A673 (cell line): Measurements from ENCODE around the gene MGMT. TPM values are rescaled to one million over a fixed set of nuclear protein-coding genes. Genes with fewer than 3 reads are reported as not detected.

Experiments
- BruUV-seq: library from RNA; stranded (reverse); fragments of 400-500 nt; replicated peaks from 2 replicates; lab custom pipeline; 2021; lab: Mats Ljungman, UMichigan
- CTCF ChIA-PET: fragments of 300-600 bp; sonication (Branson Sonifier 250); formaldehyde crosslinking; loops from one replicate; lab custom pipeline; 2022; ENCODE audit warnings: antibody characterized with exemption; lab: Charles Lee
- POLR2A ChIA-PET: fragments of 300-600 bp; sonication (Branson Sonifier 250); formaldehyde crosslinking; loops from one replicate; lab custom pipeline; 2022; ENCODE audit warnings: antibody characterized with exemption; ENCODE audit not compliant: low non-redundant PET; lab: Charles Lee
- DNase-seq: peaks from one replicate; pipeline ENCODE4 v3.0.0-alpha.2; 2015; ENCODE audit warnings: low spot score
- H3K27ac ChIP-seq: fragments of 200-600 bp; sonication (generic); 2 replicates; pipeline ENCODE4 v1.5.1; 2016; ENCODE audit warnings: mixed run types, low read depth, mild to moderate bottlenecking, mixed read lengths, antibody characterized with exemption, low read length; ENCODE audit not compliant: poor library complexity, severe bottlenecking
- H3K27me3 ChIP-seq: fragments of 200-600 bp; sonication (generic); replicated peaks from 2 replicates; pipeline ENCODE4 v1.6.1; 2017; ENCODE audit warnings: mixed run types, low read depth, mild to moderate bottlenecking, mixed read lengths, antibody characterized with exemption, low read length; ENCODE audit not compliant: insufficient read depth, poor library complexity
- H3K36me3 ChIP-seq: fragments of 200-600 bp; sonication (generic); 2 replicates; pipeline ENCODE4 v1.6.1; 2016; ENCODE audit warnings: mixed run types, mild to moderate bottlenecking, mixed read lengths, antibody characterized with exemption, low read length; ENCODE audit not compliant: insufficient read depth, poor library complexity, severe bottlenecking
- H3K4me1 ChIP-seq: fragments of 200-600 bp; sonication (generic); 2 replicates; pipeline ENCODE4 v1.6.1; 2017; ENCODE audit warnings: mixed run types, mild to moderate bottlenecking, mixed read lengths, antibody characterized with exemption, low read length; ENCODE audit not compliant: insufficient read depth, poor library complexity, severe bottlenecking
- H3K4me3 ChIP-seq: fragments of 200-600 bp; sonication (generic); 2 replicates; pipeline ENCODE4 v1.5.1; 2016; ENCODE audit warnings: low read depth, mixed run types, mild to moderate bottlenecking, mixed read lengths, low read length; ENCODE audit not compliant: poor library complexity, severe bottlenecking
- H3K9me3 ChIP-seq: fragments of 200-600 bp; sonication (generic); 2 replicates; pipeline ENCODE4 v1.6.1; 2016; ENCODE audit warnings: mixed run types, low read depth, mild to moderate bottlenecking, mixed read lengths, antibody characterized with exemption, low read length; ENCODE audit not compliant: poor library complexity, severe bottlenecking
- CTCF ChIP-seq: fragments of 300-800, 200-600 bp; sonication (generic); conservative IDR thresholded peaks from 2 replicates; pipeline ENCODE4 v1.5.1; 2017; ENCODE audit warnings: low read depth, mild to moderate bottlenecking, antibody characterized with exemption, low read length, moderate library complexity, mixed read lengths
- EZH2 ChIP-seq: fragments of 200-600 bp; sonication (generic); IDR thresholded peaks from 2 replicates; pipeline ENCODE4 v1.6.1; 2017; ENCODE audit warnings: borderline replicate concordance, low read depth, mild to moderate bottlenecking, mixed read lengths, antibody characterized with exemption, low read length; ENCODE audit not compliant: poor library complexity, severe bottlenecking
- intact Hi-C: fragments of 100-400 bp; cut with micrococcal nuclease; formaldehyde crosslinking; loops from one replicate; pipeline ENCODE4 v1.10.0; 2022; ENCODE audit not compliant: unreplicated experiment
- total RNA-seq: library from RNA; stranded (reverse); gene quantifications from 2 replicates; pipeline ENCODE4 v1.2.3, GENCODE V29; 2021

MGMT gene
- total RNA-seq, 1 experiment from 2014 or later = 19.5 TPM

DNA sequence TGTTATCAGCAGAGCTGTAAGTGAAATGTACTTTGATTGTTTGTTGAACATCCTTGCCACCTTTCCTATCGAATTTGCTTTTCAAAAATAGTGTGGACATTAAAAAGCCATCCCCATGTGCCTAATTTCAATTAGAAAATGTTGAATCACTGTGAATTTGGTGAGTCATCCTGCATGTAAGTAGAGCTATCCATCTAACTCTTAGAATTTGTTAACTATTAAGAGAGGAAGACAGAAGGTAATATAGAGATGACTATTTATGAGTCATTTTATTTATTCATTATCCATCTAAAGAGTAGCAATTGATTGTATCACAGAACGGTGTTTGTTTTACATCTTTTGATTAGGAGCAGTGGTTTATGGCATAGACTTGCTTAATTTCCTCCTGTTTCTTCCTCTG, 154.7 kb downstream of the MGMT start:
- H3K27me3 ChIP-seq = no peaks in the 10 kb centered on the region
- DNase-seq = peak; percentile 21
- no peak overlapping the region for H3K27ac ChIP-seq
- no peaks in the 10 kb centered on the region for H3K36me3 ChIP-seq
- H3K4me1 ChIP-seq = peaks cover 18% of the 10 kb centered on the region
- BruUV-seq = no TSS peak
- no peak overlapping the region for H3K4me3 ChIP-seq
- POLR2A ChIA-PET = no interaction called here
- no peaks in the 10 kb centered on the region for H3K9me3 ChIP-seq
- intact Hi-C loops = no loop called here
- CTCF ChIA-PET = interaction anchor here (0.8 kb wide), 1 partner anchor 290 kb away, joined by 3 read pairs; no protein-coding TSS in a partner anchor
- TF ChIP-seq EZH2 = no peak
- TF ChIP-seq CTCF = no peak

DNA sequence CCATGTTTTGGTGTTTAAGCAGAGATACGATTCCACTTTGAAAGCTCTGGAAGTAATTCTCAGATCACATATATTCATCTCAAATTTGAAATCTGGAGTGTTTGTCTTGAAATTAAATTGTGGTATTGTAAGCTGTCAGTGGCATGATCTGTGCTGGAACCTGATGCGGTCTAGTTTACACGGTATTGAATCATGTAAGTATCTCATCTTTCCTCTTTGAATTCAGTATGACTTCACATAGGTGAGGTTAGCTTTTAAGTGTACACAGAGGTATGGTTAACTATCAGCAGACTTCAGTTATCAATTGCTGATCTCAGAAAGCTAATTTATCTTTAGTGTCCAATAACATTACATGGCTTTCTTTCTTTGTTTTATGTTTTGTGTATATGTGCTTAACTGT, 155.2 kb downstream of the MGMT start:
- Histone ChIP-seq H3K4me3 (no peak overlapping the region), H3K27me3 (no peaks in the 10 kb centered on the region), H3K4me1 (peaks cover 18% of the 10 kb centered on the region), H3K27ac (no peak overlapping the region), H3K9me3 (no peaks in the 10 kb centered on the region), H3K36me3 (no peaks in the 10 kb centered on the region)
- ChIA-PET CTCF (interaction anchor here (0.8 kb wide), 1 partner anchor 291 kb away, joined by 3 read pairs; no protein-coding TSS in a partner anchor), POLR2A (no interaction called here)
- no peak for DNase-seq
- BruUV-seq = no TSS peak
- TF ChIP-seq EZH2 = no peak
- no peak for TF ChIP-seq CTCF
- intact Hi-C loops = no loop called here

DNA sequence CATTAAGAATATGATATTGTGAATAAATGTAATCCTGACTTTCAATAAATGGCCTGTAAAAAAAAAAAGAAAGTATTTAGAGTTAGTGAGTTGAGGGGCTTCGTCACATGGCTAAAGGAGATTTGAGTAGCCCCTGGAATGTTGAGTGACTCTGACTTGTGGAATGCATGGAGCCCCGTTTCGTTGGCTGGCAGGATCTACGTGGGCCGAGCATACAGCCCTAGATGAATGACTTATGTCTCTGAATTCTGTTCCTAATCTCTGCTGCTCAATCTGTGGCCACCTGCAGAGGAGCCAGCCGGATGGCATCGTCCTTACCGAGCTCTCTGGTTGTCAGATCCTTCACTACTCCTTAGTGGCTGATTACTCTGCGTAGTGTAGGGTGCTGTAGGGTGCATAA, 155.7 kb downstream of the MGMT start:
- Histone ChIP-seq H3K27ac (no peak overlapping the region), H3K27me3 (no peaks in the 10 kb centered on the region), H3K4me3 (no peak overlapping the region), H3K4me1 (peaks cover 20% of the 10 kb centered on the region), H3K9me3 (no peaks in the 10 kb centered on the region), H3K36me3 (no peaks in the 10 kb centered on the region)
- peak; percentile 64 for DNase-seq
- CTCF ChIA-PET = no interaction called here
- BruUV-seq = no TSS peak
- intact Hi-C loops = no loop called here
- POLR2A ChIA-PET = no interaction called here
- TF ChIP-seq EZH2 (no peak), CTCF (no peak)
